ENCODE data around the gene GLB1L2. TPM values are rescaled to one million over a fixed set of nuclear protein-coding genes. Genes with fewer than 3 reads are reported as not detected.

The GLB1L2 gene
- total RNA-seq, 2 experiments from 2014 or later, result 1.6 to 1.7 TPM

GRCh38 chr11:134407321-134407828 is 75.6 kb downstream of the GLB1L2 start:
- H3K4me3 Mint-ChIP-seq, result no peak overlapping the region
- POLR2A ChIA-PET, result no interaction called here
- DNase-seq (no peak), ATAC-seq (ENCODE audit: low read depth) (no peak)
- no peak overlapping the region for H3K27ac Mint-ChIP-seq
- H3K9me3 Mint-ChIP-seq, result no peaks in the 10 kb centered on the region
- peaks cover 2% of the 10 kb centered on the region for H3K4me1 Mint-ChIP-seq
- H3K36me3 Mint-ChIP-seq, result no peaks in the 10 kb centered on the region
- H3K27me3 Mint-ChIP-seq, result peaks cover 35% of the 10 kb centered on the region

GRCh38 chr11:134407923-134408322 is 76.1 kb downstream of the GLB1L2 start:
- DNase-seq (no peak), ATAC-seq (ENCODE audit: low read depth) (no peak)
- H3K4me1 Mint-ChIP-seq, result peaks cover 2% of the 10 kb centered on the region
- H3K9me3 Mint-ChIP-seq, result no peaks in the 10 kb centered on the region
- H3K36me3 Mint-ChIP-seq, result no peaks in the 10 kb centered on the region
- POLR2A ChIA-PET, result no interaction called here
- no peak overlapping the region for H3K4me3 Mint-ChIP-seq
- no peak overlapping the region for H3K27ac Mint-ChIP-seq
- peaks cover 35% of the 10 kb centered on the region for H3K27me3 Mint-ChIP-seq

GRCh38 chr11:134409552-134410429 is 78.0 kb downstream of the GLB1L2 start:
- Mint-ChIP-seq H3K4me1 (peaks cover 8% of the 10 kb centered on the region), H3K27me3 (peaks cover 52% of the 10 kb centered on the region), H3K27ac (no peak overlapping the region), H3K4me3 (no peak overlapping the region), H3K9me3 (no peaks in the 10 kb centered on the region), H3K36me3 (no peaks in the 10 kb centered on the region)
- POLR2A ChIA-PET, result no interaction called here
- ATAC-seq (ENCODE audit: low read depth) (no peak), DNase-seq (no peak)

GRCh38 chr11:134410766-134411165 is 79.0 kb downstream of the GLB1L2 start:
- POLR2A ChIA-PET, result no interaction called here
- Mint-ChIP-seq H3K9me3 (no peaks in the 10 kb centered on the region), H3K27ac (no peak overlapping the region), H3K4me3 (no peak overlapping the region), H3K36me3 (no peaks in the 10 kb centered on the region), H3K27me3 (peaks cover 61% of the 10 kb centered on the region), H3K4me1 (peaks cover 8% of the 10 kb centered on the region)
- DNase-seq (no peak), ATAC-seq (ENCODE audit: low read depth) (no peak)

GRCh38 chr11:134412203-134413042 is 80.6 kb downstream of the GLB1L2 start, which contains the start of gene B3GAT1:
Gene B3GAT1 (minus strand): TSS chr11:134412242. CDS start chr11:134387659, 24,583 bp downstream.
- Mint-ChIP-seq H3K36me3 (no peaks in the 10 kb centered on the region), H3K27me3 (peaks cover 71% of the 10 kb centered on the region), H3K9me3 (no peaks in the 10 kb centered on the region), H3K27ac (no peak within 1 kb of the TSS), H3K4me3 (peak within 1 kb of the TSS; percentile 54), H3K4me1 (peaks cover 8% of the 10 kb centered on the region)
- DNase-seq (peak; percentile 51), ATAC-seq (ENCODE audit: low read depth) (peak; percentile 44)
- POLR2A ChIA-PET, result no interaction called here

GRCh38 chr11:134413043-134413825 is 81.4 kb downstream of the GLB1L2 start:
- H3K4me1 Mint-ChIP-seq, result peaks cover 8% of the 10 kb centered on the region
- H3K4me3 Mint-ChIP-seq, result peak overlapping the region; percentile 38
- ATAC-seq (ENCODE audit: low read depth), result no peak
- no peak overlapping the region for H3K27ac Mint-ChIP-seq
- H3K36me3 Mint-ChIP-seq, result no peaks in the 10 kb centered on the region
- POLR2A ChIA-PET, result no interaction called here
- H3K27me3 Mint-ChIP-seq, result peaks cover 65% of the 10 kb centered on the region
- no peaks in the 10 kb centered on the region for H3K9me3 Mint-ChIP-seq
- no peak for DNase-seq

- H3K36me3 Mint-ChIP-seq, result no peaks in the 10 kb centered on the region
- peaks cover 8% of the 10 kb centered on the region for H3K4me1 Mint-ChIP-seq
- no peaks in the 10 kb centered on the region for H3K9me3 Mint-ChIP-seq
- peak overlapping the region; percentile 29 for H3K4me3 Mint-ChIP-seq
- peaks cover 66% of the 10 kb centered on the region for H3K27me3 Mint-ChIP-seq
- H3K27ac Mint-ChIP-seq, result no peak overlapping the region
- no peak for ATAC-seq (ENCODE audit: low read depth)
- DNase-seq, result no peak
- POLR2A ChIA-PET, result no interaction called here
Measured at GRCh38 chr11:134413826-134414731, 82.3 kb downstream of the GLB1L2 start.

- ATAC-seq (ENCODE audit: low read depth), result no peak
- H3K27ac Mint-ChIP-seq, result no peak overlapping the region
- H3K4me3 Mint-ChIP-seq, result no peak overlapping the region
- POLR2A ChIA-PET, result no interaction called here
- H3K27me3 Mint-ChIP-seq, result peaks cover 57% of the 10 kb centered on the region
- H3K9me3 Mint-ChIP-seq, result no peaks in the 10 kb centered on the region
- no peaks in the 10 kb centered on the region for H3K36me3 Mint-ChIP-seq
- peaks cover 8% of the 10 kb centered on the region for H3K4me1 Mint-ChIP-seq
- no peak for DNase-seq
Measured at GRCh38 chr11:134414766-134415765, 83.3 kb downstream of the GLB1L2 start.

- no peak overlapping the region for H3K27ac Mint-ChIP-seq
- no peak overlapping the region for H3K4me3 Mint-ChIP-seq
- peaks cover 43% of the 10 kb centered on the region for H3K27me3 Mint-ChIP-seq
- peaks cover 6% of the 10 kb centered on the region for H3K4me1 Mint-ChIP-seq
- no peak for DNase-seq
- no peaks in the 10 kb centered on the region for H3K36me3 Mint-ChIP-seq
- POLR2A ChIA-PET, result no interaction called here
- no peaks in the 10 kb centered on the region for H3K9me3 Mint-ChIP-seq
- no peak for ATAC-seq (ENCODE audit: low read depth)
Measured at GRCh38 chr11:134416726-134417125, 84.9 kb downstream of the GLB1L2 start.

GRCh38 chr11:134417871-134418840 is 86.4 kb downstream of the GLB1L2 start:
- Mint-ChIP-seq H3K36me3 (no peaks in the 10 kb centered on the region), H3K27ac (no peak overlapping the region), H3K27me3 (peaks cover 43% of the 10 kb centered on the region), H3K4me3 (no peak overlapping the region), H3K9me3 (no peaks in the 10 kb centered on the region), H3K4me1 (peaks cover 6% of the 10 kb centered on the region)
- POLR2A ChIA-PET, result no interaction called here
- no peak for DNase-seq
- ATAC-seq (ENCODE audit: low read depth), result no peak

GRCh38 chr11:134423106-134423505 is 91.3 kb downstream of the GLB1L2 start:
- H3K36me3 Mint-ChIP-seq, result no peaks in the 10 kb centered on the region
- POLR2A ChIA-PET, result no interaction called here
- no peak for DNase-seq
- H3K9me3 Mint-ChIP-seq, result no peaks in the 10 kb centered on the region
- H3K4me3 Mint-ChIP-seq, result no peak overlapping the region
- no peaks in the 10 kb centered on the region for H3K4me1 Mint-ChIP-seq
- H3K27me3 Mint-ChIP-seq, result peaks cover 15% of the 10 kb centered on the region
- ATAC-seq (ENCODE audit: low read depth), result no peak
- H3K27ac Mint-ChIP-seq, result no peak overlapping the region
